Hepatic stellate cell (primary cell): Measurements from ENCODE around the gene GFPT1.
"Not testable (repeated sequence)": the region's sequence is repeated elsewhere in the genome, so short reads cannot be mapped to it uniquely, and the experiment has no call there.

Source experiments
- DNase-seq: peaks from one replicate; pipeline ENCODE4 v3.0.0; 2011; ENCODE audit warnings: low spot score

Gene GFPT1

GRCh38 chr2:69383176-69383812, 3.7 kb downstream of the GFPT1 start:
- no peak for DNase-seq

- no peak for DNase-seq
These were observed 4.5 kb downstream of the GFPT1 start for GRCh38 chr2:69382547-69382946.

DNA sequence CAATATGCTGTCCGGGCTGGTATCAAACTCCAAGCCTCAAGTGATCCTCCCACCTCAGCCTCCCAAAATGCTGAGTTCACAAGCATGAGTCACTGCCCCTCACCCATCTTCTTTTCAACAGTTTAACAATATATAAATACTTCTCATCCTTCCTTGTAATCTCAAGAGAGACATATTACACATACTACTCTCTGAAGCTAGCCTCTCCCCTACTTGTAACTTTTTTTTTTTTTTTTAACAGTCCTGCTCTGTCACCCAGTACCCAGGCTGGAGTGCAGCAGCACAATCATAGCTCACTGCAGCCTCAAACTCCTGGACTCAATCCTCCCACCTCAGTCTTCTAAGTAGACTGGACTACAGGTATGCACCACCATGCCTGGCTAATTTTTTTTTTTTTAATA, 5.7 kb downstream of the GFPT1 start:
- peak; percentile 50 for DNase-seq

GRCh38 chr2:69380072-69380917, 6.7 kb downstream of the GFPT1 start:
- DNase-seq, result no peak

DNA sequence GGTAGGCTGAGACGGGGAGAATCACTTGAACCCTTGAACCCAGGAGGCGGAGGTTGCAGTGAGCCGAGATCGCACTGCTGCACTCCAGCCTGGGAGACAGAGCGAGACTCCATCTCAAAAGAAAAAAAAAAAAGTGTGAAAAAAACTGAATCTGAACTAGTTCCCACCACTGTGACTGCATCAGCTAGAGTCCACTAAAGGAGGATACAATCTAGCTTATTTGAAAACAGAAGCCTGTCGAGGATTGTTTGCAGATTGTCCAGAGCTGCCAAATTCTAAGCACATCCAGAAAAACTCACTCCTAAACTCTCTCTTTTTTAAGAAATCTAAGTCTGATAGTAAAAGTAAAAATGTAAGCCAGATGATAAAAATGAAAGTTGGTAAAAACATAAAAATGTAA, 10.6 kb downstream of the GFPT1 start:
- no peak for DNase-seq

DNA sequence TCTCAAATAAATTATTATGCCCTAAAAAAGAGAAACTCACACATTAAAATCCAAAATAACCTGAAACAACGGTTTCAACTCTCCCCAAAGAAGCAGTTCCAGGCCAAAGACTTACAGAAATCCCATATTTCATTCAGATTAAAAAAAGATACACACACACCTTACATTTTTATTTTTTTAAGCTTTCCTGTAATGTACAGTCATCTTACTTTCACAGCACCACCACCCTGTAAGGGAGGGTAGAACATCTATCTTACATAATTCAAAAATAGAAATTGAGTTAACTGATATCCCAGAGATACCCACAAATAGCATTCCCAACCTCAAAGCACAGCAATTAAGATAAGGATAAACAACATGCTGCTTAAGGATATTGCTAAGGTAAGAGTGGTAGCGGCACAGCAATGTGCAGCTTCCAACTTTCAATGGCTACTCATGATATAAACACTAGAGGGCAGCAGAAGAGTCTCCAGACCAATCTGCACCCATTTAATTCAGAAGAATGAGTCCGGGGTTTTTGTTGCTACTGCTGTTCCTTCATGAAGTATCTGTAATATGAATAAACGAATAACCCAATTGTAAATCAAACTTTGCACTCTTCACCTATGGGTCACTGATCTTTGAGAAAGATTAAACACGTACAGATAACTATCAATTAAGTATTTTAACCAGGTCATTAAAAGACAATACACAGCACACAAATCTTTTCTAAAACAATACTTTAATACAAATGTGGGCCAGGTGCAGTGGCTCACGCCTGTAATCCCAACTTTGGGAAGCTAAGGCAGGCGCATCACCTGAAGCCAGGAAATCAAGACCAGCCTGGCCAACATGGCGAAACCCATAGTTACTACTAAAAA, 11.3 kb downstream of the GFPT1 start:
- DNase-seq, result no peak

GRCh38 chr2:69372767-69373166, 14.3 kb downstream of the GFPT1 start:
- no peak for DNase-seq

- DNase-seq, result no peak
These were observed 17.2 kb downstream of the GFPT1 start for GRCh38 chr2:69369802-69370201.

DNA sequence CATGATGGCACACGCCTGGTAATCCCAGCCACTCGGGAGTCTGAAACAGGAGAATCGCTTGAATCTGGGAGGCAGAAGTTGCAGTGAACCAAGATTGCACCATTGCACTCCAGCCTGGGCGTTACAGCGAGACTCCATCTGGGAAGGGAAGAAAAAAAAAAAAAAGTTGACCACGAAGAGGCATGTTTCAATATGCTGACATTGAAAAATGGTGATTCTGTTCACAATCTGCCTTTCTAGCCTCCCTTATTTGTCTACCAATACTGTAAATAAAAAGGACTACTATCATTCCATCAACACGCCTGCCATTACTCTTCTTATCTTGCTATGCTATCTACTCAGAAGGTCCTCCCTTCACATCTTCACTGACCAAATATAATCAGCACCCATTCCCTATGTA, 18.4 kb downstream of the GFPT1 start:
- no peak for DNase-seq

GRCh38 chr2:69359371-69359770, 27.7 kb downstream of the GFPT1 start:
- DNase-seq, result no peak

DNA sequence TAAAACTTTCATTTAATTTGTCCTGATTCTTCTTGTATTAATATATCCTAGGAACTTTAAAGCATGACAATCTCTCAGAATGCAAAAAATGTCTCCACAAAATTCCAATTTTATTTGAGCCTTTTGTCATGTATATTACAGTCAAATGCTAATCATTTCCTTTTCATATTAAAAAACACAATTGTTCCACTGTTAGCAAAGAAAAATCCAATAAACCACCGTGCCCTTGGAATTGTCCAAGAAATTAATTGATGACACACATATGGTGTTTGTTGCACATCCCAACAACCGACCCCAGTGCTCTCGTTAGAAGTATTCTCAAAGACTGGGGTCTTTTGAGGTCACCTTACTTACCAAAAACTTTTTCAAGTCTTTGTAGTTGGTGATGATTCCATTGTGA, 28.1 kb downstream of the GFPT1 start:
- no peak for DNase-seq

DNA sequence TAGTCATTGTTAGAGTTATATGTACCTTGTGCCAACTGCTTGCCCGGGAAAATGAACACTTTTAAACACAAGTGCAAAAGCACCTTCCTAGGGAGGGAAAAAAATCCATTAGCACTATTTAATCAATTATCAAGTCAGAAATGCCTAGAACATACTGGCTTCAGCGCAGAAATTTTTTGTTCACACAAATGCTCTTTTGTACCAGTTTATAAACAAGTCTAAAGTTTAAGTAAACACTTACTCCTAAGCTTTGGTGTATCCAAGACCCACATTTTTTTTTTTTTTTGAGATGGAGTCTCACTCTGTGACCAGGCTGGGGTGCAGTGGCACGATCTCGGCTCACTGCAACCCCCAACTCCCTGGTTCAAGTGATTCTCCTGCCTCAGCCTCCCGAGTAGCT, 30.6 kb downstream of the GFPT1 start:
- no peak for DNase-seq

- not testable (repeated sequence) for DNase-seq
These were observed 32.1 kb downstream of the GFPT1 start for GRCh38 chr2:69354976-69355375.

DNA sequence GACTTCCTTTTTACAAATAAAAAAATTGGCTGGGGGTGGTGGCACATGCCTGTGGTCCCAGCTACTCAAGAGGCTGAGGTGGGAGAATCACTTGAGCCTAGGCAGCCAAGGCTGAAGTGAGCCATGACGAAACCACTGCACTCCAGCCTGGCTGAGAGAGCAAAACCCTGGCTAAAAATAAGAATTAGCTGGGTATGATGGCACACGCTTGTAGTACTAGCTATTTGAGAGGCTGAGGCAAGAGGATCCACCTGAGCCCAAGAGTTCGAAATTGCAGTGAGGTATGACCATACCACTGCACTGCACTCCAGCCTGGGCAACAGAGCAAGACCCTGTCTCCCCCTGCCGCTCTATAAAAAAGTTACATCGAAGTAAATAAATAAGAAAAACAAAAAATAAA, 33.7 kb downstream of the GFPT1 start:
- no peak for DNase-seq

- no peak for DNase-seq
These were observed 38.2 kb downstream of the GFPT1 start for GRCh38 chr2:69348781-69349180.

- no peak for DNase-seq
These were observed 41.6 kb downstream of the GFPT1 start for GRCh38 chr2:69345434-69345833.

DNA sequence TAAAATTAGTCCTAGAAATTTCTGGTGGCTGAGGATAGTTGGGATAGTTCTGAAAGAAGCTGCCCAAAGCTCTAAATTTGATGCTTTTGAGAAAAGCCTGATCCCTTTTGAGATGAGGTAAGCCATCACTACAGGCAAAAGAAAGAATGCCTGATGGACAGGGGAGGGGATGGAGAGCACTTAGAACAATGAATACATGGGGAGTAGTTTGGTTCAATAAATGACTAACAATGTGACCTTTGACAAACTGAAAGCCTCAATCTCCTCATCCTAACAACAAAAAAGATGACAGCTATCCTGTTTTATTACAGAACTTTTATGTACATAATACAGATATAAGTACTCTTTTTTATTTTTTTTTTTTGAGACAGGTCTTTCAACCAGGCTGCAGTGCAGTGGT, 42.7 kb downstream of the GFPT1 start:
- no peak for DNase-seq

DNA sequence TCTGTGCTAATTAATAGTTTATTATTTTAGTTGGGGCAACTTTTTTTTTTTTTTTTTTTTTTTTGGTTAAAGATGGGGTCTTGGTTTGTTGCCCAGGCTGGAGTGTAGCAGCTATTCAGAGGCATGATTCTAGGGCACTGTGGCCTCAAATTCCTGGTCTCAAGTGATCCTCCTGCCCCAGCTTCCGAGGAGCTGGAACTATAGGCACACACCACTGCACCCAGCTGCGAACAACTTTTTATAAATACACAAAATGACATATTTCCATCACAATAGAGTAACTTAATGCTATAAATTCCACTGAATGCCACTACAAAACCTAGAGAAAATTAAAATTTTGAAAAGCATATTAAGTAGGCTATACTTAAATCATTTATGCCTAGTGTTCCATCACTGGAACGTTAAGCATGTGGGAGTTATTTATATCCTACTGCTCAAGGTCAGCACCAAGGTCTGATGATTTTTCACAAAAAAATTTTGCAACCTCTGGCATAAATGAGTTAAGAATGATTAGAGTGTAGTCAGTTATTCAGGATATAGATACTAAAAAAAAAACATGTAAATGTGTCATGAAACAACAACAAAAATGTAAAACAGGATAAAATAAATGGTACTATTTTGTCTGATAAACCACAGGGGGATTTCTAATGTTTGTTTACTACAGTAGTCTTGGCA, 46.8 kb downstream of the GFPT1 start:
- peak; percentile 3 for DNase-seq

- no peak for DNase-seq
These were observed 51.7 kb downstream of the GFPT1 start for GRCh38 chr2:69335311-69335710.

- DNase-seq, result no peak
These were observed 53.7 kb downstream of the GFPT1 start for GRCh38 chr2:69333352-69333751.

GRCh38 chr2:69330781-69331180, 56.2 kb downstream of the GFPT1 start:
- DNase-seq, result no peak

DNA sequence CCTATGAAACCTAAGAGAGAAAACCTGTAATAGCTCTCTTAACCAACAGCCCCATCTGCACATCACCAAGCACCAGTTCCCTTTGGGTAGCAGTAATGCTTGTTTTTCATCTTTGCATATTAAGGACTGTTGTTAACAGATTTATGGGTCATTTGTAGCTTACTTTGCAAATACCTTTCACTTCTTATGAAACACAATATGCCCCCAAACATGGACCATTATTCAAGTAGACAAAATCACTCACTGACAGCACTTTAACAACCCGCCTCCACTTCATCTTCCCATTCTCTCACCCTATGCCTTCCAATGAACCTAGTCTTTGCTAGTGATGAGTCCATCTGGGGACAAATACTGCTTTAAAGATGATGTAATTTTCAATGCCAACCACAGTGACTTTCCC, 64.4 kb downstream of the GFPT1 start:
- DNase-seq, result no peak
